Astrocyte of the hippocampus (primary cell): Measurements from ENCODE around the gene TCF25.
A peak's percentile ranks its signal among the peaks of the same experiment; 100 is the strongest.

Experiments used
- DNase-seq: peaks from one replicate; pipeline ENCODE4 v3.0.0; 2011; ENCODE audit warnings: low read depth, low spot score

TCF25 gene

DNA sequence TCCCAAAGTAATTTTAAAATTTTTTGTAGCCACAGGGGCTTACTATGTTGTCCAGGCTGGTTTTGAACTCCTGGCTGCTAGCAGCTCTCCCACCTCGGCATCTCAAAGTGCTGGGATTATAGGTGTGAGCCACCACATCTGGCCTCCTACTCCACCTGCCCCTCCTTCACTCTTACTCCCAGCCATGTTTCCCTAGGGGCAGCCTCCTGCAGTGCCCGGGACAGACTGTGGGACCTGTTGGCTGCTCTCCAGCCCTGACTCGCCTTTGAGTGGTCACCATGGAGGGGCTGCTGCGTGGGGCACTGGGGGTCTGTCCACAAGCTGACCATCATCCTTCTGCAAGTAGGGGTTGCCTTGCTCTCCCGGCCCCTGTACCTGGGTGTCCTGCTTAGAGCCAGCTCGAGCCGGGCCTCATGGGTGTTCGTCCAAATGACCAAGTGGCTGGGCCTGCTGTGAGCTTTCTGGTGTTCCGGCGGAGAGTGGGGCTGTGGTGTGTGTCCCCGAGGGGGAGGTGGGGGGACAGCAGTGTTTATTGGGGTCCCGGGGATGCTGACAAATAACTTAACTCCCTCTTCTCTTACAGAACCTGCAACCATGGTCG lies 28.6 kb upstream of the TCF25 start:
- no peak for DNase-seq

DNA sequence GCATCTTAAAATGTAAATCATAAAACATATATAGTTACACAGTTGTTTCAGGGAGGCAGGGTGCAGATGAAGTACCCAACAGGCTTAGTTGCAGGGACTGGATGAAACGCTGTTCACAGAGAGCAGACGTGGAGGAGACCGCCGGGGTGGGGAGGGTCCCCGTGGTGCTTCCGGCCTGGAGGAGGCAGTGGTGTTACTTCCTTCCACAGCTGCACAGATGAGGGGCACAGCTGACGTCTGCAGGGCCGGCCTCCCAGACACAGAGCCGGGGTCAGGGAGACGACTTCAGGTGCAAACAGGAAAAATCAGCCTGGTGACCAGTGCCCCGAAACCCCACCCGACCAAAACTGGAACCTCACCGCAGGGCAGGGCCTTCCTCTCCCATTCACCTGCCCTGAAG lies 28.0 kb upstream of the TCF25 start:
- no peak for DNase-seq

DNA sequence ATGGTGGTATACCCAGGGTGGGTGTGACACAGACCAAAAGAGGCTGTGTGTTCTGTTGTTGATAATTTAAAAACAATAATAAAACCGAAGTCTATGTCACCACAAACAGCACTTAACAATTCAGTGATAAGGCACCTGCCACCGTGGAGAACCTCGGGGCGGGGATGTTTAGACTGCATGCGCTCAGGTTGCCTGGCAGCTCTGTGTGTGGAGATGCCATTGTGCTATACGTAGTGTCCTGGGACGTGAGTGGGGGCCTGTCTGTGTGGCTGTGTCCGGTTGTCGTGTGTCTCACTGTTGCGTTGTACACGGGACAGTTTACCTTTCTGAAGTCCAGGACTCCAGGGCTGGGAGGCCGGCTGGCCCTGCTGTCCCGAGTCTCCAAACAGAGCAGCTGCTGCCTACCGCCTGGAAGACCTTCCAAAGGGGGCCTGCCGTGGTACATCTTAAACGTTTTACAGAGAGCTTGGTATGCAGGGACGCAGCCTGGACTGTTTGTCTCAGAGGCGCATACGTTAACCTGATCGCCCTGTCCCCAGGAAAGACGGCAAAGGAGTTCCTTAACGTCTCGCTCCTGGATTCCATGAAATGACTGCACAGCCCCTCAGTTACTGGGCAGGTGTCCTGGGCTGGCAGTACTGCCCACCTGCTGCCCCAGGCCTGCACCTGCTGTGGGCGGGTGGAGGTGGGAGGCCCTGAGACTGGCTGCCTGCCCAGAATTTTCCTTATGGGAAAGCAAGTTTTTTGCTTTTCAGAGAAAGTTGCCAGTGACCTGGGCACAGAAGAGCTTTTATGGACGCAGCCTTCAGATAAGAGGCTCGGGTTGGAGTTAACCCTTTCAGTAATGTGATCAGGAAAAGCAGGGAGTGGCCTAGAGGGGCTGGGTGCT lies 26.1 kb upstream of the TCF25 start:
- DNase-seq, result no peak

DNA sequence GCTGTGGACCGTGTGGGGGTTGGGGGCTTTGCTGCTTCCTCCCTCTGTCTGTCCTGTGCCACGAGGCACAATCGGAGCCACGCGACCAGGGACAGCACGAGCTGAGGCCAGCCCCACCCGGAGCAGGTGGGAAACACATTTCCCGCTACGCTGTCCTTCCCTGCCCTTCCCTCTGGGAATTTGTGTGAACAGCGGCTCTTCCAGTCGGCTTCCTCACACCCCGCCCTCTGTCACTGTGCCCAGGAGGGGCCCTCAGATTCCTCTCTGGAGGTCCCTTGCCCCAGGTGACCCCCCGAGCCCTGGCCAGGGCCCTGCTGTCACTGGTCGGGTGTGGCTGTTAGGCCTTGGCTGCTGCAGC lies 25.5 kb upstream of the TCF25 start:
- no peak for DNase-seq

DNA sequence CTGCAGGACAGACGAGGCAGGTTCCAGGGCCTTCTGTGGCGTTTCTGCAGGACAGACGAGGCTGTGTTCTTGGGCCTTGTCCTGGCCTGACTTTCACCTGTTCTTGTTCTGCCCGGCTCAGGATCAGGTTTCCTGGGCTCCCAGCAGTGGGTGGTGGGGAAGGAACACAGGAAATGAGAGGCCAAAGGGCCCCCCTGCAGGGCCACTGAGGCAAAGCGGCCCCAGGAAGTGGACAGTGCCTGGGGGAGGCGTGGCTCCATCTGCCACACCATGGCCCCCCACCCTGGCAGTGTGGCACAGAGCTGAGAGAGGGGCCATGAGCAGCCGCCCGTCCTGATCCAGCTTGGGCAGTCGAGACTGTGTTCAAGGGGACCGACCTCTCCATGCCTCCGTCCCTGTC lies 24.4 kb upstream of the TCF25 start:
- DNase-seq, result no peak

DNA sequence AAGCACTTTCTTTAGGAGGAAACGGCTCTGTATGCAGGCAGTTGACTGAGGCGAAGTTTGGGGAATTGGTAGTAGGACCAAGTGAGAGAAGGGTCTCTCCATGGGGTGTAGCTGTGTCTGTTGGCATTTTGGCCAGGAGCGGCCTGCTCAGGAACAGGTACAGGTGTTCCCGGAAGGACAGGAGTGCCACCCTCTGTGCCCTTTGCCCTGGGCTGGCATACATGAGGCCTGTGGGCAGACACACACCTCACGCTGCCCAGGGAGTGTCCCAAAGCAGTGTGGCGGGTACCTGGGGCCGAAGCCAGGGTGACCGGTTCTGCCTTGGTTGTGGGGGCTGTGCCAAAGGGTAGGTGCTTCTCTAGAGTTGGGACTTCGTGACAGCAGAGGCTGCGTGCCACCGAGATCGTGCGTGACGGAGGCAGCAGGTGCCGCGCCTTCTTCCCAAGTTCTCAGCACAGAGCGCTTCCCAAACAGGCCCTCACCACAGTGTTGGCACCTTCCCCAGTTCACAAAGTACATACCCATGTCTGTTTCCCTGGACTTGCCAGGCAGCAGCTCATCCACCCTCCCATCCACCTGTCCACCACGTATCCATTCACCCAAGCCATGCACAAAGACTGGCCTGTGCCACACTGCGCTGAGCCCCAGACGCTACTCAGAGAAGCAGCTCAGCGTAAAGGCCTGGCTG lies 19.9 kb upstream of the TCF25 start:
- no peak for DNase-seq

DNA sequence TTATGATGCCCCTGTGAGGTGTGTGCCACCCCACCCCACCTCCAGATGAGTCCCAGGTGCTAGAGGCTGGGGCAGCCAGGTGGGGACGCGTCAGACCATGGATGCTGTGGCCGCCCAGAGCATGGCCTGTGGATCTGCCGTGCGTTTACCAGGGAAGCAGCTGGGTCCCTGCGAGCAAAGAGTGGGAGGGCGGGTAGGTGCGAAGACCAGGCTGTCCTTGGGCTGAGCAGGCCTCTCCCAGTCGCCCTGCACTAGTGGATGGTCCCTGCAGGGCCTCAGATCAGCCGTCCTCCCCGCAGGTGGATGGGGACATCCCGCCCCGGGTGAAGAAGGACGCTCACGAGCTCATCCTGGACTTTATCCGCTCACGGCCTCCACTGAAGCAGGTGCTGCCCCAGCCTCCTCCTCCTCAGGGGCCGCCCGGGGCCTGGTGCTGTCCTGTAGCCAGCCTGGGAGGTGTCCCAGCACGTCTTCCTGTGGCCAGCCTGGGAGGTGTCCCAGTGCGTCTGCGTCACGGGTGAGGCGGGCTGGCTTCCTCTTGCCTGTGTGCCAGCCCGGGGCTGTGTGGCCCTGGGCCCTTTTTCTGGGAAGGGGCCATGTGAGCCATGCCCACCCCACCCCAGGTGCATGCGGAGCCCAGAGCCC lies 18.0 kb upstream of the TCF25 start:
- no peak for DNase-seq

DNA sequence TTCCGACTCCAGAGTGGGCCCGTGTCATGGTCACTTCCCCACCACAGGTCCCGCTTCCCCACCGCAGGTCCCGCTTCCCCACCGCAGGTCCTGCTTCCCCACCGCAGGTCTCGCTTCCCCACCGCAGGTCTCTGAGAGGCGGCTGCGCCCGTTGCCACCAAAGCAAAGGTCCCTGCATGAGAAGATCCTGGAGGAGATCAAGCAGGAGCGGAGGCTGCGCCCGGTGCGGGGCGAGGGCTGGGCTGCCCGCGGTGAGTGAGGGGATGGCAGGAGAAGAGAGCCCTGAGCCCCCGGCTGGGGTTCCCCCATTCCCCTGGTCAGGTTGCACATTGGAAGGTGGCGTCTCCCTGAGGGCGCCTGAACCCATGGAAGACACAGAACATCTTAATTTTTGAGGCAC lies 17.4 kb upstream of the TCF25 start:
- no peak for DNase-seq

DNA sequence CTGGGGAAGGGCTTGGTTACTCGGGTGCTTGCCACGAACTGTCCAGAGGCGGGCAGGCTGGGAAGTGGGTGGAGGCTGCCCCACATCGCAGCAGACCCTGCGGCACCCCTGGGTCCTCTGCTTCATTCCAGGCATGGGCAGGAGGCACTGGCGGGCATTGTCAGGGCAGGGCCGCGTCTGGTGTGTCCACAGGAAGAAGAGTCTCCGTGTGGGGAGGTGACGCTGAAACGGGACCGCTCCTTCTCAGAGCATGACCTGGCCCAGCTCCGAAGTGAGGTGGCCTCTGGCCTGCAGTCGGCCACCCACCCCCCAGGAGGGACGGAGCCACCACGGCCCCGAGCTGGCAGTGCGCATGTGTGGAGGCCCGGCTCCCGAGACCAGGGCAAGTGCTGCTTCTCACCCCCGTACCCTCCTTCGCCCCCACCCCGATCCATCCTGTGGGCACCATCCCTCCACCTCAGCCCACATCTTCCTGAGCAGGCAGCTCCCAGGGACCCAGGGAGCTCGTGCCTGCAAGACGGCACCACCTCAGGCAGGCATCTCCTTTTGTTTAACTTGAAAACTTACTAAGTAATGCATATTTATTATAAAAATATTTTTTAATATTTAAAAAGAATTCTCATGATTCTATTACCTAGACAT lies 14.3 kb upstream of the TCF25 start:
- DNase-seq, result no peak

DNA sequence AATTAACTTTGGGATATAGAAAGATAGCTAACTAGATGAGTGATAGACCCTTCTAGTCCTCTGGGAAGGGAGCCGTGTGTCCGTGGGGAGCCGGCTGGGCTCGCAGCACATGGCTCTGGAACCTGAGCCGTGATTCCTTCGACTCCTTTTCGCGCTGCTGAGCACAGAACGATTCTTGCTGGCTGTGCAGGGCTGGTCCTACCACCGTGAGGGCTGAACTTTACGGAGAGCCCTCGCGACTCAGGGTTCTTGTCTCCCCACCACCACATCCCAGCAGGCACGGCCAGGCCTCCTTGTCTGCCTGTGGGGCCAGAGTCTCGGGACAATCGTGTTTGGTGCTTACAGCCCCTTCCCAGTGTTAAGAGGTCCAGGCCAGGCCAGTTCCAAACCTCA lies 13.8 kb upstream of the TCF25 start:
- no peak for DNase-seq

DNA sequence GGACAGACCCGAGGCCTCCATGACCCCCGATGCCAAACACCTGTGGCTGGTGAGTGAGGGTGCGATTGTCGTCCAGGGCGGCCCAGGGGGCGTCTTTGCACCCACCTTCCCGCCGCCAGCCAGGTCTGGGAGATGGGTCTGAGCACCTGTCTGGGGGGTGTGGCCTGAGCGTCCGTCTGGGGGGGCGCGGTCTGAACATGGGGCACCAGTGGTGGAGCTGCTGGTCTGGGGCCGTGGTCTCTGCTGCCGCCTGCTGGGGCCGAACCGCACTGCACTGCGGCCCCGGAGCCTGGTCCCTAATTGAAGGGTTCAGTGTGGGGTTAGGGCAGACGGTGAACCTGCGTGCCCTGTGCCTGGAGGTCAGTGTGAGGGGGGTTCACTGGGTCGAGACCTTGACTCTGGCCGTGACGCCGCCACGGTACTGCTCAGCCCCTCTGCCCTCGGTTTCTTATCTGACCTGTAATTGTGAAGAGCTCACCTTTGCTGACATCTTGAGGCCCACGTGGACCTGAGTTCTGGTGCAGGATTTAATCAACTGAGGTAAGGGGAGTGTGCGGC lies 12.6 kb upstream of the TCF25 start:
- peak; percentile 72 for DNase-seq

DNA sequence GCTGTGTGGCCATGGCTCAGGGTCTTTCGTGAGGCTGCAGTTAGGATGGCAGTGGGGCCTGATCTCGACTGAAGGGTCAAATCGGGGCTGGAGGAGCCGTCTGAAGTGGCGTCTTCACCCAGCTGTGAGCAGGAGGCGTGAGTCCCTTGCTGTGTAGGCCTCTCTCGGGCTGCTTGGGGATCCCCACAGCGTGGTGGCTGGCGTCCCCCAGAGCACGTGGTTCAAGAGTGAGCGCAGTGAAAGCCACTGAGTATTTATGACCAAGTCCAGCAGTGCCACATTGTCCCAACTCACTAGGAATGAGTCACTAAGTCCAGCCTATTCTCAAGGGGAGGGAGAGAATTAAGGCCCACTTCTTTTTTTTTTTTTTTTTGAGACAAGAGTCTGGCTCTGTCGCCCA lies 11.7 kb upstream of the TCF25 start:
- DNase-seq, result no peak

DNA sequence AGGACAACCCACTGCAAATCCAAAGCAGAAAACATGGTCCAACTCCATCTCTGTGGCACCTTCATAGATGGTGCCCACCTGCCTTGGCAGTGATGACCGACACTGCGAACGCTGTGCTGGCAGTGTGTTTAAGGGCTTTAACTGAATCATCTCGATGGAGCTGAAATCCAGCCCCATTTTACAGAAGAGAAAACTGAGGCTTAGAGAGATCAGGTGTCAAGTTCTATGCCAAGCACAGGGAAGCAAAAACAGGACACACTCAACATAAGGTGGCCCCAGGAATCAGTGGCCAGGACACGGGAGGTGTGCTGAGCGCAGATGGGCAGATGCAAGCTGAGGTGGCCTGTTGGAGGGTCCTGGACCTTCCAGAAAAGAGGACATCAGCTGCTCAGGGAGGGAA lies 10.7 kb upstream of the TCF25 start:
- DNase-seq, result no peak

DNA sequence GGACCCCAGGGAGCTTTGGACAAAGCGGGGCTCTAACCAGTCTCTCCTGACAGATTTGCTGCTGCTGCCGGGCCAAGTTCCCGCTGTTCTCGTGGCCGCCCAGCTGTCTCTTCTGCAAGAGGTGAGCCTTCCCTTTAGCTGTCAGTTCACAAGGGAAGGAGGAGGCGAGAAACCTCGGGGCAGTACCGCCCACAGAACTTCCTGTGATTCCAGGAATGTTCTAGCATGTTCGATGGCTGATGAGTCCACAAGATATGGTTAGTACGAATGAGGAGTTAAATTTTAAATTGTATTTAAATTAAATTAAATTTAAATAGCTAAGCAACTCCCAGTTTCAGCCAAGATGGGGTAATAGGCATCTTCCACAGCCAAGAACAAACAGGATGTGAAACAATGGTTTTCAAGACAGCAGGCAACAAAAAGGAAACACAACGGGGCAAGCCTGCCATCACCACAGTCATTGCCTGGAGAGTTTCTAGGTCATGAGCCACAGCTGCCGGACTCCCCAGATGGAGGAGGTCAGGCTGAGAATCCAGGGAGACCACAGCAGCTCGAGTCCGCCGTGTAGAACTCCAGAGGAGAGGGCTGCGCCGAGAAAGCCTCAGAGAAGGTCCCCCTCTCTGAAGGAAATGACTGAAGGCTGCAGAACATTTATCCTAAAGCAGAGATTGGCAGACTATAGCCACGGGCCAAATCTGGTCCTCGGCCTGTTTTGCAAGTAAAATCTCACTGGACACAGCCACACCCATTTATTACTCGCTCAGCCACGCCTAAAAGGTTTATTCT lies 9.5 kb upstream of the TCF25 start:
- peak; percentile 24 for DNase-seq

DNA sequence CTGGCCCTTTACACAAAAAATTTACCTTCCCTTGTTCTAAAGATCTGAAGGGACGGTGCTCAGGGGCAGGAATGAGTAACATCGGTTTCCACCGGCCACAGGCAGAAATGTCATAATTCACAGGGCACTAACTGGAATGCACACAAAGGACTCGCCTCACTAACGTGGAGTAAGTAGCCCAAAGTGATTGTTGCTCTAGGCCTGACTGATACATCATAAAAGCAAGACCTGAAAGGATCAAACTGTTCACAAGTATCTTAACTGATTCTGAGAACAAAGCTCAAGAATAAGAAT lies 8.9 kb upstream of the TCF25 start:
- DNase-seq, result peak; percentile 46

DNA sequence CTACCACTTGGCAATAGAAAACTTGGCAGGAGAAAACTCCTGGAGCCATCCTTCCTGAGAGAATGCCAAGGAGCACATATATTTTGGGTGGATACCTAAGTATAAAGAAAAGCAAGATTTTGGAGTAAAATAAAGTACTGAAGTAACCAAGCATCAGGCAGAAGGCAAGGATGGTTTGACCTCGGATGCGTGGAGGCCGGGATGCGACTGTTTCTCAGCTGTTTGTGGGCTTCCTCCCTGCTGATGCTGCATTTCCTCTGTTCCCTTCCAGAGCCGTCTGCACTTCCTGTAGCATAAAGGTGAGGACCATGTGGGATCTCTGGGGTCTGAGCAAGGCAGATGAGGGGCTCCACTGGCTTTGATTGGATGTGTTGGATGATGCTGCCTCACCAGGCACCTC lies 5.5 kb upstream of the TCF25 start:
- DNase-seq, result no peak

DNA sequence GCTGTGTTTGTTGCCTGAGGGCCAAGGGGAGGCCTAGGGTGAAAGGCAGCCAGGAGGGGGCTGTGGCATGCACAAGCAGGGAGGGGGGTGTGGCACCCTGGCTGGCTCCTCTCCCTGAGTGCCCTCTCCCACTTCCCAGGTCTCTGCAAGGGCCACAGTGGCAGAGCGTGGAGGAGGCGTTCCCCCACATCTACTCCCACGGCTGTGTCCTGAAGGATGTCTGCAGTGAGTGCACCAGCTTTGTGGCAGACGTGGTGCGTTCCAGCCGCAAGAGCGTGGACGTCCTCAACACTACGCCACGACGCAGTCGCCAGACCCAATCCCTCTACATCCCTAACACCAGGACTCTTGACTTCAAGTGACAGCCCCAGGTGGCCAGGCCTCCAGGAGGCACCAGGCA lies 3.5 kb upstream of the TCF25 start:
- no peak for DNase-seq

DNA sequence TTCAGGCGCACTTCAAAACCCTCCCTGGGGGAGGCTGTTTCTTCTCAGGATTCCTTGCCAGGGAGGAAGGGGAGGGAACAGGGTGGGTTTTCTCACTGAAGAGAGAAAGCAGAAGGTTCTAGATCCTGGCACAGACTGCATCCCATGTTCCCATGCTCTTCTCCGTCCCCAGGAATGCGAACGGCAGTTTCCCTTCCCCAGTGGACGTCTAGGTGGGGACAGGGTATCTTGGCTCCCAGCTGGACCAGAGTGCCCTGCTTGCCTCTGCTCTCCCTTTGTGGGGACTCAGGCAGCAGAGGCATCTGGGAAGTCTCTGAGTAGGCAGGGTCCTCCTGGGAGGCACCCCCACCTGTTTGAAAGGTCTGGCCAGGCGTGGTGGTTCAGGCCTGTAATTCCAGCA lies 3.0 kb upstream of the TCF25 start:
- DNase-seq, result no peak

DNA sequence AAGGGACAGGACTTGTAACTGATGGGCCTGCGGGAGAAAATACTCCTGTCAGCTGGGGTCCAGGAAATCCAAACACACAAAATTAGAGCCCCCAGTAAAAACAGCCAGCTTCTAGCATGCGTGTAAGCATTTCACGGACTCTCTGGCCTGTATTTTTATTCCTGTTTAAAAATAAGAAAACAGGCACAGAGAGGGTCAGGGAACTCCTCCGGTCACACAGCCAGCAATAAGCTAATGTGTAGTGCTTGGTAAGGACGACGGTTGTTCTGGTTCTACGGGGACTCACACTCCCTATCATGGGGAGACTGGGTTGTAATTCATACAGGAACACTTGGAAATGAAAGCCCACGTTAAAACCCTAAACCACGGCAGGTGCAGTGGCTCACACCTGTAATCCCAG lies 1.5 kb upstream of the TCF25 start:
- DNase-seq, result no peak

DNA sequence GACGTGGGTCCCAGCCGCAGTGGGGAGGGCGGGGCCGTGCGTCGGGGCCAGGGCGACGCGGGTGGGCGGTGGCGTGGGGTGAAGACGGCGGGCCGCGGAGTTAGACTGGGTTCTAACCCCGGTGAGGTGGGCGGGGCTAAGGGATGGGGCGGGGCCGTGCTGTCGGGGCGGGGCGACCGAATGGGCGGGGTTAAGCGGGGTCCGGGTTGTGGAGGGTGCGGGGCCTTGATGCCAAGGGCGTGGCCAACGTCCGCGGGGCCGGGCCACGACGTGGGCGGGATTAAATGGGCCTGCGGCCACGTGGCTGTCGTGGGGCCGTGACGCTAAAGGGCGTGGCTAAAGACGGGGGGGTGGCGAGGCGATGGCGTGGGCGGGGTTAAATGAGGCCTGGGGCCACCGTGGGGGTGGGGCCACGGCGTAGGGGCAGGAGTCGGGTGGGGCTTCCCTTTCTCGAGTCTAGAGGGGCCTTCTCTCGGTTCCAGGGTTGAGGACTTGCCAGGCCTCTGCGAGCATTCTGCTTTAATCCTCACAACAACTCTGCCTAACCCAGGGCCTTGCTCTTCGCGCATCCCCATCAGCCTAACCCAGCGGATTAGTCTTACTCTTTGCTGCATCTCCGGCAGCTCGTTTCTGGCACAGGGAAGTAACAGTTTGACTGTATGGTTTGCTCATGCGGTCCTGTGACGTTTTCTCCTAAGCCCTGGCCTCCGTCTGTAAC lies 739 bp downstream of the TCF25 start:
- peak; percentile 98 for DNase-seq
